PC-3 (cell line): ENCODE data around the gene ZNF37A.

ENCODE experiments used
- EZH2 ChIP-seq: fragments of 300-600 bp; sonication (generic); IDR thresholded peaks from one replicate; pipeline ENCODE4 v1.6.1; 2017; ENCODE audit warnings: antibody characterized with exemption, mild to moderate bottlenecking, low read length; ENCODE audit not compliant: unreplicated experiment
- EZH2phosphoT487 ChIP-seq: fragments of 300-600 bp; sonication (generic); IDR thresholded peaks from 2 replicates; pipeline ENCODE4 v1.6.1; 2018; ENCODE audit warnings: mild to moderate bottlenecking, antibody characterized with exemption, low read length, borderline replicate concordance
- TF ChIP-seq, protein P1 (sequence below): fragments of 300-600 bp; sonication (generic); conservative IDR thresholded peaks from 2 replicates; pipeline ENCODE4 v1.5.1; 2017; ENCODE audit warnings: antibody characterized with exemption, low read depth, mild to moderate bottlenecking, low read length

DNA sequence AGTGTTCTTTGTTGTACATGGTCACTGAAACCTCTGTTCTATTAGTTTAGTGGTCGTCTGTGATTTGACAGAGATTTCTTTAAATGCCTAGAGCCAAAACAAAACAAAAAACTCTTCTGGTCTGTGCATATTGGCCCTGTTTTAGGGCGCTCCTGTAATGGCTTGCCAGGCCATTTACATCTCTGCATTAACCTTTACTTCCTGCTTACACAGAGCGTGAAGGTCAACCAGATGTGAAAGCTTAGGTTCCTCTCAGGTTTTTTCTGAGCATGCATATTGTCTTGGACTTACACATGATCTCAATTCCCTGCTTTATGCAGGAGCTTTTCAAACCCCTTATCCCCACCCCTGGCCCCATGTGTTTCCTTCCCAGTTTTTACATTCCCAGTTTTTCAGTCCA, 9.6 kb downstream of the ZNF37A start:
- TF ChIP-seq, protein P1, sequence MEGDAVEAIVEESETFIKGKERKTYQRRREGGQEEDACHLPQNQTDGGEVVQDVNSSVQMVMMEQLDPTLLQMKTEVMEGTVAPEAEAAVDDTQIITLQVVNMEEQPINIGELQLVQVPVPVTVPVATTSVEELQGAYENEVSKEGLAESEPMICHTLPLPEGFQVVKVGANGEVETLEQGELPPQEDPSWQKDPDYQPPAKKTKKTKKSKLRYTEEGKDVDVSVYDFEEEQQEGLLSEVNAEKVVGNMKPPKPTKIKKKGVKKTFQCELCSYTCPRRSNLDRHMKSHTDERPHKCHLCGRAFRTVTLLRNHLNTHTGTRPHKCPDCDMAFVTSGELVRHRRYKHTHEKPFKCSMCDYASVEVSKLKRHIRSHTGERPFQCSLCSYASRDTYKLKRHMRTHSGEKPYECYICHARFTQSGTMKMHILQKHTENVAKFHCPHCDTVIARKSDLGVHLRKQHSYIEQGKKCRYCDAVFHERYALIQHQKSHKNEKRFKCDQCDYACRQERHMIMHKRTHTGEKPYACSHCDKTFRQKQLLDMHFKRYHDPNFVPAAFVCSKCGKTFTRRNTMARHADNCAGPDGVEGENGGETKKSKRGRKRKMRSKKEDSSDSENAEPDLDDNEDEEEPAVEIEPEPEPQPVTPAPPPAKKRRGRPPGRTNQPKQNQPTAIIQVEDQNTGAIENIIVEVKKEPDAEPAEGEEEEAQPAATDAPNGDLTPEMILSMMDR: no peak
- TF ChIP-seq EZH2 (no peak), EZH2phosphoT487 (no peak)
